ENCODE results near the gene ACOT11. TPM values are rescaled to one million over a fixed set of nuclear protein-coding genes. Genes with fewer than 3 reads are reported as not detected.
A peak's percentile ranks its signal among the peaks of the same experiment; 100 is the strongest.

ACOT11 gene
- total and polyA plus RNA-seq, 9 of the 15 experiments (the other 6 are each of a cell fraction or from before 2014, with no cell fraction given), result 0.04 to 1.2 (median 0.64) TPM; not detected in 2

- 15% methylated on average over 12 of the region's 12 CpGs for WGBS (ENCODE audit: insufficient coverage, low coverage, missing lambda C conversion rate)
- in situ Hi-C loops (cut with MboI) (no loop called here), intact Hi-C loops (cut with micrococcal nuclease) (no loop called here)
- BruUV-seq (replicated peaks), result no TSS peak
- DNase-seq (ENCODE audit: extremely low read depth in 1 of 4, low spot score in 3 of 4), result no peak
- H3K27me3 ChIP-seq (ENCODE audit: control insufficient read depth in 2 of 2, insufficient read depth in 2 of 2, low read length in 2 of 2), result peaks cover 2 to 34% of the 10 kb centered on the region in 2 experiments; a peak in 3 of 5 replicates
- CTCF ChIA-PET (ENCODE audit: low intra/inter-chr PET ratio), result no interaction called here
- no peaks in the 10 kb centered on the region for H3K36me3 ChIP-seq (ENCODE audit: control insufficient read depth, insufficient read depth, low read length)
- no peak for FAIRE-seq
- H3K79me2 ChIP-seq (ENCODE audit: control insufficient read depth, insufficient read depth, low read length), result no peaks in the 10 kb centered on the region
- no peaks in the 10 kb centered on the region for H4K20me1 ChIP-seq (replicated peaks; ENCODE audit: control insufficient read depth, insufficient read depth, low read length)
- TF ChIP-seq, protein P1, sequence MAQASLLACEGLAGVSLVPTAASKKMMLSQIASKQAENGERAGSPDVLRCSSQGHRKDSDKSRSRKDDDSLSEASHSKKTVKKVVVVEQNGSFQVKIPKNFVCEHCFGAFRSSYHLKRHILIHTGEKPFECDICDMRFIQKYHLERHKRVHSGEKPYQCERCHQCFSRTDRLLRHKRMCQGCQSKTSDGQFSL (CRISPR knock-in tag; IDR thresholded peaks at IDR 0.05), result peak; percentile 63; the same call in 1 of the 2 replicates
- TF ChIP-seq, protein P1 (tag; IDR thresholded peaks at IDR 0.05), result peak in 1 of 2 experiments; percentile 26; a peak in 1 of 4 replicates
- no peak for TF ChIP-seq SMARCC2 (IDR thresholded peaks at IDR 0.05; ENCODE audit: low read depth)
- no peak overlapping the region for H2AFZ ChIP-seq (ENCODE audit: low read depth, low read length)
- POLR2A ChIA-PET, result interaction anchor here (1.0 kb wide), 1 partner anchor 33 kb away, joined by 3 read pairs; no protein-coding TSS in a partner anchor
- no peaks in the 10 kb centered on the region for H3K9me1 ChIP-seq (ENCODE audit: control insufficient read depth, insufficient read depth, low read length)
- ATAC-seq, result no peak
- H3K4me3 ChIP-seq, result no peak overlapping the region
- no peak overlapping the region for H3K9ac ChIP-seq (ENCODE audit: insufficient read depth in 1 of 2, low read depth in 2 of 2, low read length in 2 of 2)
- H3K27ac ChIP-seq (ENCODE audit: extremely low read depth, low read depth, low read length), result no peak overlapping the region
- H3K4me1 ChIP-seq (replicated peaks in 1 of 2; ENCODE audit: control insufficient read depth in 2 of 2, insufficient read depth in 2 of 2, low read length in 2 of 2), result peaks cover 8 to 12% of the 10 kb centered on the region in 2 experiments; a peak in 4 of 5 replicates
- no peaks in the 10 kb centered on the region for H3K9me3 ChIP-seq (replicated peaks; ENCODE audit: control insufficient read depth, insufficient read depth, low read depth, low read length)
- H3K4me2 ChIP-seq (ENCODE audit: insufficient read depth, low read length), result no peak overlapping the region
Measured at GRCh38 chr1:54574158-54574778, 26.2 kb downstream of the ACOT11 start.

DNA sequence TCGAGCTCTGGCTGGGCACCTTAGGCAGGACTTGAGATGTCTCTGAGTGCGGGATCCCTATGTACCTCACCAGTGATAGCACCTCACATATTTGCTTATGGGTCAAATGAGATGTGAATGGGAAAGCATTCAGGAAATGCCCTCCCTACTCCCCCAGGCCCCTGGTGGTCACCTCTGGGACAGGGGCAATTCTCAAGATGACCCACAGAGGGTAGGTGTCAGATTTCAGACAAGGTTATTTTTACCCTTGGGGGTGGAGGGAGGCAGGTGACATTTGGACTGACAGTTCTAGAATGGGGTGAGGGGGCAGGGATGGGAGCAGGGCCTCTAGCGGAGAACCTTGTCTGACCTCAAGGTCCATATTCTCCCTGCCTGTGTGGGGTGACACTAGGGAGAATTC, 27.1 kb downstream of the ACOT11 start:
- FAIRE-seq, result peak; percentile 69
- POLR2A ChIA-PET, result no interaction called here
- TF ChIP-seq MEF2D (tag; conservative IDR thresholded peaks at IDR 0.05; ENCODE audit: low read depth), result peak; percentile 57; the same call in 1 of the 2 replicates
- TF ChIP-seq NR2C2 (CRISPR knock-in tag; IDR thresholded peaks at IDR 0.05), result no peak
- peak; percentile 54; the same call in 1 of the 2 replicates for TF ChIP-seq NR2C2 (tag; IDR thresholded peaks at IDR 0.05)
- TF ChIP-seq, protein P2, sequence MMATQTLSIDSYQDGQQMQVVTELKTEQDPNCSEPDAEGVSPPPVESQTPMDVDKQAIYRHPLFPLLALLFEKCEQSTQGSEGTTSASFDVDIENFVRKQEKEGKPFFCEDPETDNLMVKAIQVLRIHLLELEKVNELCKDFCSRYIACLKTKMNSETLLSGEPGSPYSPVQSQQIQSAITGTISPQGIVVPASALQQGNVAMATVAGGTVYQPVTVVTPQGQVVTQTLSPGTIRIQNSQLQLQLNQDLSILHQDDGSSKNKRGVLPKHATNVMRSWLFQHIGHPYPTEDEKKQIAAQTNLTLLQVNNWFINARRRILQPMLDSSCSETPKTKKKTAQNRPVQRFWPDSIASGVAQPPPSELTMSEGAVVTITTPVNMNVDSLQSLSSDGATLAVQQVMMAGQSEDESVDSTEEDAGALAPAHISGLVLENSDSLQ (IDR thresholded peaks at IDR 0.05), result peak; percentile 80
- peak; percentile 52 for TF ChIP-seq MEIS2 (IDR thresholded peaks at IDR 0.05; ENCODE audit: partially characterized antibody)
- TF ChIP-seq E2F4 (CRISPR knock-in tag; IDR thresholded peaks at IDR 0.05; ENCODE audit: low read depth), result 0 out of 2 replicates have a peak, but pooled peaks have one; percentile 20

More for the DNA sequence above, 27.1 kb downstream of the ACOT11 start:
- no peak overlapping the region for H3K4me2 ChIP-seq (ENCODE audit: insufficient read depth, low read length)
- 2% methylated on average over 3 of the region's 3 CpGs for WGBS (ENCODE audit: insufficient coverage, low coverage, missing lambda C conversion rate)
- no peak overlapping the region for H3K4me3 ChIP-seq
- 0 out of 4 replicates have a peak overlapping the region, but pooled peaks of 1 of the 2 experiments have one; percentile 24 for H3K9ac ChIP-seq (ENCODE audit: insufficient read depth in 1 of 2, low read depth in 2 of 2, low read length in 2 of 2)
- H3K4me1 ChIP-seq (replicated peaks in 1 of 2; ENCODE audit: control insufficient read depth in 2 of 2, insufficient read depth in 2 of 2, low read length in 2 of 2), result peaks cover 8 to 12% of the 10 kb centered on the region in 2 experiments; a peak in 4 of 5 replicates
- no peaks in the 10 kb centered on the region for H3K9me1 ChIP-seq (ENCODE audit: control insufficient read depth, insufficient read depth, low read length)
- no peaks in the 10 kb centered on the region for H3K9me3 ChIP-seq (replicated peaks; ENCODE audit: control insufficient read depth, insufficient read depth, low read depth, low read length)
- ATAC-seq (peak; percentile 69), DNase-seq (ENCODE audit: extremely low read depth in 1 of 4, low spot score in 3 of 4) (peak in 1 of 4 experiments; percentile 41)
- no peak overlapping the region for H2AFZ ChIP-seq (ENCODE audit: low read depth, low read length)
- H4K20me1 ChIP-seq (replicated peaks; ENCODE audit: control insufficient read depth, insufficient read depth, low read length), result no peaks in the 10 kb centered on the region
- no TSS peak for BruUV-seq (replicated peaks)
- in situ Hi-C loops (cut with MboI), result no loop called here
- no peaks in the 10 kb centered on the region for H3K36me3 ChIP-seq (ENCODE audit: control insufficient read depth, insufficient read depth, low read length)
- H3K27ac ChIP-seq (ENCODE audit: extremely low read depth, low read depth, low read length), result no peak overlapping the region
- intact Hi-C loops (cut with micrococcal nuclease), result no loop called here
- no peaks in the 10 kb centered on the region for H3K79me2 ChIP-seq (ENCODE audit: control insufficient read depth, insufficient read depth, low read length)
- CTCF ChIA-PET (ENCODE audit: low intra/inter-chr PET ratio), result no interaction called here
- H3K27me3 ChIP-seq (ENCODE audit: control insufficient read depth in 2 of 2, insufficient read depth in 2 of 2, low read length in 2 of 2), result peaks cover 2 to 34% of the 10 kb centered on the region in 2 experiments; a peak in 3 of 5 replicates
